Suprapubic skin (tissue), 4 donors: ENCODE measurements around the gene ECE1.
"Not testable (repeated sequence)": the region's sequence is repeated elsewhere in the genome, so short reads cannot be mapped to it uniquely, and the experiment has no call there.

Experiments
- CTCF ChIP-seq, 2 donors: fragments of 200-600 bp in 1 of 2; fragments of 450-650 bp in 1 of 2; sonication (generic) in 1 of 2; IDR thresholded peaks; one replicate each; pipeline ENCODE4 v1.5.1; 2016 to 2019; ENCODE audit warnings: antibody characterized with exemption in 2 of 2, mild to moderate bottlenecking in 1 of 2, moderate library complexity in 1 of 2
- EP300 ChIP-seq: sonication (generic); formaldehyde crosslinking; IDR thresholded peaks from one replicate; pipeline ENCODE4 v1.6.1; 2017; ENCODE audit warnings: antibody characterized with exemption
- POLR2A ChIP-seq, 2 donors: fragments of 450-650 bp; IDR thresholded peaks; one replicate each; pipeline ENCODE4 v1.6.1; 2017; ENCODE audit warnings: antibody characterized with exemption in 2 of 2, mild to moderate bottlenecking in 2 of 2, moderate library complexity in 2 of 2
- POLR2AphosphoS5 ChIP-seq, 3 donors: sonication (generic); formaldehyde crosslinking; IDR thresholded peaks; one replicate each; pipeline ENCODE4 v1.6.1; 2017; ENCODE audit warnings: antibody characterized with exemption in 3 of 3

GRCh38 chr1:21173096-21173495, 117.2 kb downstream of the ECE1 start:
- not testable (repeated sequence) for TF ChIP-seq CTCF (IDR thresholded peaks at IDR 0.05); EP300; POLR2A (IDR thresholded peaks at IDR 0.05); POLR2AphosphoS5 (IDR thresholded peaks at IDR 0.05)
